Body of pancreas (tissue), 4 donors: ENCODE results near the gene GRK1. TPM values are rescaled to one million over a fixed set of nuclear protein-coding genes. Genes with fewer than 3 reads are reported as not detected.
A peak's percentile ranks its signal among the peaks of the same experiment; 100 is the strongest.

Experiments
- ATAC-seq: fragments of 150-250 bp; one replicate; pipeline ENCODE4 v1.9.1; 2016
- DNase-seq, 4 donors: peaks; one replicate each; pipeline ENCODE4 v3.0.0-alpha.2; 2019
- H3K27ac ChIP-seq, 4 donors: fragments of 200-600 bp; sonication (generic); 1 replicate in 3 of 4; 2 replicates in 1 of 4; pipeline versions ENCODE4 v1.5.1 to v1.6.1; 2016 to 2019; ENCODE audit warnings: mild to moderate bottlenecking in 1 of 4, mixed read lengths in 1 of 4, moderate library complexity in 1 of 4
- H3K27me3 ChIP-seq, 2 donors: fragments of 200-600 bp; sonication (generic); one replicate each; pipeline ENCODE4 v1.6.0; 2016; ENCODE audit warnings: mild to moderate bottlenecking in 1 of 2
- H3K36me3 ChIP-seq, 2 donors: fragments of 200-600 bp; sonication (generic); replicated peaks in 1 of 2; 2 replicates each; pipeline ENCODE4 v1.5.1; 2016; ENCODE audit warnings: low read depth in 2 of 2; ENCODE audit not compliant: insufficient read depth in 1 of 2
- H3K4me1 ChIP-seq: fragments of 200-600 bp; sonication (generic); one replicate; pipeline ENCODE4 v1.6.0; 2016
- H3K4me3 ChIP-seq, 2 donors: fragments of 200-600 bp; sonication (generic); 1 replicate in 1 of 2; 2 replicates in 1 of 2; pipeline ENCODE4 v1.5.1; 2016 to 2019
- H3K9me3 ChIP-seq, 3 donors: fragments of 200-600 bp; sonication (generic); 1 replicate in 2 of 3; 2 replicates in 1 of 3; pipeline ENCODE4 v1.5.1; 2016
- CTCF ChIP-seq, 7 experiments: fragments of 450-650 bp in 4 of 7; fragments of 200-600 bp in 3 of 7; sonication (generic) in 3 of 7; IDR thresholded peaks; one replicate each; pipeline ENCODE4 v1.5.1; 2016 to 2019; ENCODE audit warnings: antibody characterized with exemption in 7 of 7
- POLR2A ChIP-seq, 3 donors: fragments of 450-650 bp; IDR thresholded peaks; one replicate each; pipeline ENCODE4 v1.6.1; 2016; ENCODE audit warnings: antibody characterized with exemption in 3 of 3, mild to moderate bottlenecking in 2 of 3
- WGBS, 2 donors: methylation state at CpG; one replicate each; pipeline ENCODE4 v1.1.5; 2017; 5-methylcytosine and 5-hydroxymethylcytosine counted together
- intact Hi-C: fragments of 100-400 bp; cut with DNase I; formaldehyde crosslinking; loops from one replicate; pipeline ENCODE4 v1.15.1; 2023
- total RNA-seq, 2 donors: library from RNA; depleted of rRNA; stranded (reverse); fragments of >200 nt; gene quantifications; one replicate each; pipeline ENCODE4 v1.1.0, GENCODE V29; 2016

GRK1 gene
- total RNA-seq, 2 donors from 2014 or later: not detected

GRCh38 chr13:113654175-113654560 lies 12.9 kb upstream of the GRK1 start:
- Histone ChIP-seq H3K27me3 (no peaks in the 10 kb centered on the region), H3K4me1 (no peaks in the 10 kb centered on the region), H3K4me3 (no peak overlapping the region), H3K9me3 (no peaks in the 10 kb centered on the region), H3K36me3 (no peaks in the 10 kb centered on the region), H3K27ac (no peak overlapping the region)
- WGBS, 2 donors: 81 to 88% methylated on average over 9 of the region's 9 CpGs
- no peak for TF ChIP-seq CTCF (IDR thresholded peaks at IDR 0.05)
- TF ChIP-seq POLR2A (IDR thresholded peaks at IDR 0.05): no peak
- no peak for ATAC-seq
- intact Hi-C loops: no loop called here
- peak in 1 of 4 donors; percentile 1 for DNase-seq

- 87 to 92% methylated on average over 33 to 35 of the region's 39 CpGs for WGBS, 2 donors
- intact Hi-C loops: no loop called here
- H3K36me3 ChIP-seq: no peaks in the 10 kb centered on the region
- H3K4me1 ChIP-seq: no peaks in the 10 kb centered on the region
- no peaks in the 10 kb centered on the region for H3K9me3 ChIP-seq
- no peak overlapping the region for H3K4me3 ChIP-seq
- H3K27ac ChIP-seq: no peak overlapping the region
- ATAC-seq: no peak
- no peaks in the 10 kb centered on the region for H3K27me3 ChIP-seq
- DNase-seq: peak in 2 of 4 donors; percentile 3 to 9
- no peak for TF ChIP-seq POLR2A (IDR thresholded peaks at IDR 0.05)
- TF ChIP-seq CTCF (IDR thresholded peaks at IDR 0.05): no peak
Observed at GRCh38 chr13:113654591-113655345, 12.3 kb upstream of the GRK1 start.

GRCh38 chr13:113655346-113656002 lies 11.5 kb upstream of the GRK1 start:
- no peak for ATAC-seq
- TF ChIP-seq CTCF (IDR thresholded peaks at IDR 0.05) (no peak), POLR2A (IDR thresholded peaks at IDR 0.05) (no peak)
- Histone ChIP-seq H3K9me3 (no peaks in the 10 kb centered on the region), H3K36me3 (no peaks in the 10 kb centered on the region), H3K4me1 (no peaks in the 10 kb centered on the region), H3K4me3 (no peak overlapping the region), H3K27me3 (no peaks in the 10 kb centered on the region), H3K27ac (no peak overlapping the region)
- 85 to 95% methylated on average over 14 to 15 of the region's 15 CpGs for WGBS, 2 donors
- intact Hi-C loops: no loop called here
- DNase-seq: peak in 2 of 4 donors; percentile 3 to 4

GRCh38 chr13:113656003-113656588 lies 10.9 kb upstream of the GRK1 start:
- H3K27ac ChIP-seq: no peak overlapping the region
- no peaks in the 10 kb centered on the region for H3K36me3 ChIP-seq
- WGBS, 2 donors: 83 to 93% methylated on average over 9 to 25 of the region's 25 CpGs
- no peak overlapping the region for H3K4me3 ChIP-seq
- no peaks in the 10 kb centered on the region for H3K9me3 ChIP-seq
- intact Hi-C loops: no loop called here
- H3K4me1 ChIP-seq: no peaks in the 10 kb centered on the region
- no peaks in the 10 kb centered on the region for H3K27me3 ChIP-seq
- TF ChIP-seq CTCF (IDR thresholded peaks at IDR 0.05) (no peak), POLR2A (IDR thresholded peaks at IDR 0.05) (no peak)
- DNase-seq: peak in 2 of 4 donors; percentile 3 to 6
- no peak for ATAC-seq
